ENCODE results near the gene JAKMIP3. TPM values are rescaled to one million over a fixed set of nuclear protein-coding genes. Genes with fewer than 3 reads are reported as not detected.

Gene JAKMIP3
- total RNA-seq, 3 donors from 2014 or later = 0.16 to 1.3 (median 0.98) TPM

GRCh38 chr10:132068431-132069121, 2.8 kb downstream of the JAKMIP3 start:
- Histone ChIP-seq H3K36me3 (no peaks in the 10 kb centered on the region), H3K4me3 (no peak overlapping the region), H3K9me3 (peaks cover 0 to 3% of the 10 kb centered on the region in 2 donors), H3K27me3 (no peaks in the 10 kb centered on the region), H3K27ac (no peak overlapping the region), H3K4me1 (peaks cover 0 to 3% of the 10 kb centered on the region in 2 donors)
- intact Hi-C loops (cut with DNase I; ENCODE audit: low total_unique reads) = no loop called here
- no peak for DNase-seq (ENCODE audit: low spot score in 2 of 2)
- TF ChIP-seq CTCF (IDR thresholded peaks at IDR 0.05) = no peak
- no peak for TF ChIP-seq POLR2AphosphoS5 (IDR thresholded peaks at IDR 0.05)
- TF ChIP-seq POLR2A (IDR thresholded peaks at IDR 0.05) = no peak

- no peak overlapping the region for H3K4me3 ChIP-seq
- intact Hi-C loops (cut with DNase I; ENCODE audit: low total_unique reads) = no loop called here
- H3K36me3 ChIP-seq = no peaks in the 10 kb centered on the region
- H3K4me1 ChIP-seq = peaks cover 0 to 3% of the 10 kb centered on the region in 2 donors
- no peak for TF ChIP-seq POLR2A (IDR thresholded peaks at IDR 0.05)
- TF ChIP-seq POLR2AphosphoS5 (IDR thresholded peaks at IDR 0.05) = no peak
- TF ChIP-seq CTCF (IDR thresholded peaks at IDR 0.05) = no peak
- H3K27me3 ChIP-seq = no peaks in the 10 kb centered on the region
- H3K9me3 ChIP-seq = peaks cover 0 to 3% of the 10 kb centered on the region in 2 donors
- H3K27ac ChIP-seq = no peak overlapping the region
- DNase-seq (ENCODE audit: low spot score in 2 of 2) = no peak
These were observed 3.5 kb downstream of the JAKMIP3 start for GRCh38 chr10:132069122-132069848.

- H3K27ac ChIP-seq = no peak overlapping the region
- no peak for DNase-seq (ENCODE audit: low spot score in 2 of 2)
- intact Hi-C loops (cut with DNase I; ENCODE audit: low total_unique reads) = no loop called here
These were observed 4.1 kb downstream of the JAKMIP3 start for GRCh38 chr10:132069849-132070182.

GRCh38 chr10:132070724-132071123, 5.0 kb downstream of the JAKMIP3 start:
- H3K27me3 ChIP-seq = no peaks in the 10 kb centered on the region
- no peaks in the 10 kb centered on the region for H3K4me1 ChIP-seq
- peaks cover 0 to 3% of the 10 kb centered on the region in 2 donors for H3K9me3 ChIP-seq
- intact Hi-C loops (cut with DNase I; ENCODE audit: low total_unique reads) = no loop called here
- no peak overlapping the region for H3K27ac ChIP-seq
- TF ChIP-seq CTCF (IDR thresholded peaks at IDR 0.05) (no peak), POLR2A (IDR thresholded peaks at IDR 0.05) (no peak), POLR2AphosphoS5 (IDR thresholded peaks at IDR 0.05) (no peak)
- DNase-seq (ENCODE audit: low spot score in 2 of 2) = no peak
- H3K36me3 ChIP-seq = no peaks in the 10 kb centered on the region
- no peak overlapping the region for H3K4me3 ChIP-seq

More at GRCh38 chr10:132069849-132070182, 4.1 kb downstream of the JAKMIP3 start:
- Histone ChIP-seq H3K9me3 (peaks cover 0 to 3% of the 10 kb centered on the region in 2 donors), H3K36me3 (no peaks in the 10 kb centered on the region), H3K27me3 (no peaks in the 10 kb centered on the region), H3K4me3 (no peak overlapping the region), H3K4me1 (peaks cover 0 to 3% of the 10 kb centered on the region in 2 donors)
- TF ChIP-seq POLR2AphosphoS5 (IDR thresholded peaks at IDR 0.05) (no peak), CTCF (IDR thresholded peaks at IDR 0.05) (no peak), POLR2A (IDR thresholded peaks at IDR 0.05) (no peak)

- H3K4me3 ChIP-seq = no peak overlapping the region
- H3K27me3 ChIP-seq = no peaks in the 10 kb centered on the region
- intact Hi-C loops (cut with DNase I; ENCODE audit: low total_unique reads) = no loop called here
- no peaks in the 10 kb centered on the region for H3K36me3 ChIP-seq
- peaks cover 0 to 3% of the 10 kb centered on the region in 2 donors for H3K9me3 ChIP-seq
- no peak overlapping the region for H3K27ac ChIP-seq
- DNase-seq (ENCODE audit: low spot score in 2 of 2) = no peak
- no peak for TF ChIP-seq POLR2A (IDR thresholded peaks at IDR 0.05)
- TF ChIP-seq CTCF (IDR thresholded peaks at IDR 0.05) = no peak
- no peak for TF ChIP-seq POLR2AphosphoS5 (IDR thresholded peaks at IDR 0.05)
- H3K4me1 ChIP-seq = no peaks in the 10 kb centered on the region
These were observed 5.9 kb downstream of the JAKMIP3 start for GRCh38 chr10:132071667-132072066.

Measured in breast epithelium (tissue), 4 donors.